ENCODE data around the gene NADK2. TPM values are rescaled to one million over a fixed set of nuclear protein-coding genes. Genes with fewer than 3 reads are reported as not detected.
A peak's percentile ranks its signal among the peaks of the same experiment; 100 is the strongest.
"Not testable (repeated sequence)": the region's sequence is repeated elsewhere in the genome, so short reads cannot be mapped to it uniquely, and the experiment has no call there.

Gene NADK2
- 10 to 100 TPM; 39.6 to 57.9 (median 43.1) TPM for total RNA-seq
- 10 to 100 TPM in 1 of 3 donors, 1 to 10 TPM in 2; 7.8 to 13.4 (median 9.8) TPM for polyA plus RNA-seq

- Histone ChIP-seq H3K36me3 (no peaks in the 10 kb centered on the region), H3K27me3 (no peaks in the 10 kb centered on the region), H3K27ac (peak within 1 kb of the TSS; percentile 99 to 100 (median 99)), H3K4me1 (peaks cover 0 to 47% (median 37%) of the 10 kb centered on the region in 4 donors), H3K9me3 (no peaks in the 10 kb centered on the region), H3K4me3 (peak within 1 kb of the TSS; percentile 90 to 98 (median 94))
- WGBS, 2 donors, result 0% methylated on average over 100 of the region's 100 CpGs
- intact Hi-C loops (cut with DNase I), result loop anchor here (5.0 to 10.0 kb wide), 3 partner anchors 63 to 630 kb away; partner anchors contain the start of genes LMBRD2, RANBP3L and SKP2
- DNase-seq, result peak; percentile 98
- TF ChIP-seq EP300 (IDR thresholded peaks at IDR 0.05), result peak in 2 of 4 donors; percentile 24 to 39
- TF ChIP-seq POLR2A (IDR thresholded peaks at IDR 0.05), result peak; percentile 51 to 54
- TF ChIP-seq POLR2AphosphoS5 (IDR thresholded peaks at IDR 0.05), result peak; percentile 91 to 96 (median 92)
- peak; percentile 49 to 61 (median 54) for TF ChIP-seq CTCF (IDR thresholded peaks at IDR 0.05)
These were observed at the start of gene NADK2 for GRCh38 chr5:36241631-36242533. NADK2 (minus strand) TSS chr5:36241925; CDS start chr5:36241798, 127 bp downstream.

- no peak overlapping the region for H3K27ac ChIP-seq
- H3K36me3 ChIP-seq, result no peaks in the 10 kb centered on the region
- intact Hi-C loops (cut with DNase I), result no loop called here
- H3K9me3 ChIP-seq, result no peaks in the 10 kb centered on the region
- no peak for TF ChIP-seq POLR2AphosphoS5 (IDR thresholded peaks at IDR 0.05)
- no peak for TF ChIP-seq POLR2A (IDR thresholded peaks at IDR 0.05)
- no peak for TF ChIP-seq CTCF (IDR thresholded peaks at IDR 0.05)
- no peaks in the 10 kb centered on the region for H3K4me1 ChIP-seq
- DNase-seq, result no peak
- H3K4me3 ChIP-seq, result no peak overlapping the region
- WGBS, 2 donors, result 16 to 54% methylated on average over 2 of the region's 2 CpGs
- H3K27me3 ChIP-seq, result no peaks in the 10 kb centered on the region
These were observed 44.3 kb upstream of the NADK2 start for GRCh38 chr5:36285837-36286615.

GRCh38 chr5:36283775-36284174, 42.0 kb upstream of the NADK2 start:
- DNase-seq; H3K27ac ChIP-seq; H3K4me1 ChIP-seq; intact Hi-C loops (cut with DNase I); H3K27me3 ChIP-seq; H3K36me3 ChIP-seq; H3K9me3 ChIP-seq; H3K4me3 ChIP-seq: not testable (repeated sequence)
- WGBS, 2 donors, result 71 to 77% methylated on average over 3 of the region's 3 CpGs

GRCh38 chr5:36281626-36282025, 39.9 kb upstream of the NADK2 start:
- Histone ChIP-seq H3K36me3 (no peaks in the 10 kb centered on the region), H3K27me3 (no peaks in the 10 kb centered on the region), H3K4me3 (no peak overlapping the region), H3K4me1 (no peaks in the 10 kb centered on the region), H3K9me3 (no peaks in the 10 kb centered on the region), H3K27ac (no peak overlapping the region)
- intact Hi-C loops (cut with DNase I), result no loop called here
- TF ChIP-seq EP300 (IDR thresholded peaks at IDR 0.05) (no peak), POLR2AphosphoS5 (IDR thresholded peaks at IDR 0.05) (no peak), POLR2A (IDR thresholded peaks at IDR 0.05) (no peak), CTCF (IDR thresholded peaks at IDR 0.05) (no peak)
- 57 to 77% methylated on average over 2 of the region's 2 CpGs for WGBS, 2 donors
- DNase-seq, result no peak

Data from sigmoid colon (tissue), 7 donors.